Calu3 (cell line): ENCODE results near the gene NFE2L2. TPM values are rescaled to one million over a fixed set of nuclear protein-coding genes. Genes with fewer than 3 reads are reported as not detected.
"Not testable (repeated sequence)": the region's sequence is repeated elsewhere in the genome, so short reads cannot be mapped to it uniquely, and the experiment has no call there.

ENCODE experiments used
- Bru-seq: library from RNA; stranded (reverse); fragments of 400-500 nt; gene quantifications from one replicate; lab custom pipeline; 2021; lab: Mats Ljungman, UMichigan
- BruChase-seq, 2 experiments: library from RNA; stranded (reverse); fragments of 400-500 nt; gene quantifications; one replicate each; lab custom pipeline; 2021; lab: Mats Ljungman, UMichigan
- BruUV-seq: library from RNA; stranded (reverse); fragments of 400-500 nt; replicated peaks from 2 replicates; lab custom pipeline; 2021; lab: Mats Ljungman, UMichigan
- CTCF ChIA-PET: fragments of 300-600 bp; sonication (Branson Sonifier 250); formaldehyde crosslinking; loops from one replicate; lab custom pipeline; 2022; ENCODE audit warnings: antibody characterized with exemption; lab: Charles Lee
- DNase-seq: peaks from one replicate; pipeline ENCODE4 v3.0.0; 2022
- H3K27ac Mint-ChIP-seq: one replicate; pipeline ENCODE4 v1.8.0; 2022; ENCODE audit warnings: mixed read lengths; ENCODE audit not compliant: unreplicated experiment
- H3K27me3 Mint-ChIP-seq: one replicate; pipeline ENCODE4 v1.8.0; 2022; ENCODE audit warnings: mixed read lengths; ENCODE audit not compliant: unreplicated experiment
- H3K36me3 Mint-ChIP-seq: one replicate; pipeline ENCODE4 v1.8.0; 2022; ENCODE audit warnings: mild to moderate bottlenecking, moderate library complexity, mixed read lengths; ENCODE audit not compliant: insufficient read depth, unreplicated experiment
- H3K4me1 Mint-ChIP-seq: one replicate; pipeline ENCODE4 v1.8.0; 2022; ENCODE audit warnings: mild to moderate bottlenecking, low read depth, mixed read lengths; ENCODE audit not compliant: unreplicated experiment
- H3K4me3 Mint-ChIP-seq: one replicate; pipeline ENCODE4 v1.8.0; 2022; ENCODE audit warnings: mild to moderate bottlenecking, low read depth, moderate library complexity, mixed read lengths; ENCODE audit not compliant: unreplicated experiment
- H3K9me3 Mint-ChIP-seq: one replicate; pipeline ENCODE4 v1.8.0; 2022; ENCODE audit warnings: low read depth, mixed read lengths; ENCODE audit not compliant: unreplicated experiment
- intact Hi-C: fragments of 100-400 bp; cut with micrococcal nuclease; formaldehyde crosslinking; loops from one replicate; pipeline ENCODE4 v1.10.0; 2022; ENCODE audit not compliant: unreplicated experiment
- long read RNA-seq: library from polyadenylated mRNA; stranded (forward); transcript quantifications from one replicate; pipeline ENCODE4 v2.0.0, GENCODE V29; 2022
- total RNA-seq: library from RNA; stranded (reverse); gene quantifications from 2 replicates; pipeline ENCODE4 v1.2.3, GENCODE V29; 2022
- TF ChIP-seq, protein P1 (sequence below): fragments of 200-600 bp; IDR thresholded peaks from one replicate; pipeline ENCODE4 v1.8.0; 2022; ENCODE audit warnings: antibody characterized with exemption; ENCODE audit not compliant: unreplicated experiment

Gene NFE2L2
- total RNA-seq (118 and 128 TPM in 2 replicates), Bru-seq, nascent RNA (percentile 98 among the genes with signal in this experiment), BruChase-seq, experiment 1, labeled RNA remaining after a 6-hour chase (percentile 95 among the genes with signal in this experiment), BruChase-seq, experiment 2, labeled RNA remaining after a 2-hour chase (percentile 97 among the genes with signal in this experiment)
- long read RNA-seq, transcript NFE2L2-202 (5 exons, 2,651 nt): minor isoform, 54 of 218 reads
- long read RNA-seq, transcript NFE2L2-201 (5 exons, 2,853 nt): major isoform, 134 of 218 reads
- long read RNA-seq, partial matches to known transcripts: 4 of 218 reads
- long read RNA-seq, other reads (novel, unspliced or antisense): 25 of 218 reads

DNA sequence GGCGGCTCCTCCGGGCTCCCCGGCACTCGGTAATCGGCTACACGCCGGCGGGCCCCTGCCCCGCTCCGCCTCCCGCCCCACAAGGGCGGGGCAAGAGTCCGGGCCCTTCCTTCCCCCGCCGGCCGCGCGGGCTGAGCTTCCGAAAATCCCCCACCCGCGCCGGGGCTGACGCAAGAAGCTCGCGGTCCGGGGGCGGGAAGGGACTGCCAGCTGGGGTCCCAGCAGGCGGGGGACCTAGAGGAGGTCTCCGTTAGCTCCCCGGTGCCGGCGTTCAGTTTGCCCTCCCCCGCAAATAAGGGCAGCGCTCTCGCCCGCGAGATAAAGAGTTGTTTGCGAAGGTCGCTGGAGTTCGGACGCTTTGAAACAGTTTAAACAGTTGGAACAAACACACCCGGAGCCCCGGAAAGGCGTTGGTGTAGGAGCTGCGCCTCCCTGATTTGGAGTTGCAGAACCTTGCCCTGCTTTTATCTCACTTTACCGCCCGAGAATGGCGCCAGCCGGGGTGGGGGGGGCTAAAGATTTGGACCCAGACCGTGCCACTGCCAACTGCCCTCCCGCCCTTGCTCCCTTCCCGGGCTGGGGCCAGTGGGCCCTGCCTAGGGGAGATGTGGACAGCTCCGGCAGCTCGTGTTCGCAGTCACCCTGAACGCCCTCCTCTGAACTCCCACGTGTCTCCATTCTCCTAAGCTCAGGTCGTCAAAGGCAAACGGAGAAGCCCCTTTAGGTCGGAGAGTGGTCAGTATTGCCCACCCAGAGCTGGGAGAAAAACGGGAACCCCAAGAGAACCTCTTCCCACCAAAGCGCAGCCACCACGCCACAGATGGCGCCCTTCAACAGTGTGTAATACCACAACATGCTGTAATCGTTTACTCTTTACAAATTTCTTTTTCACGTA lies at the start of gene NFE2L2:
NFE2L2 (minus strand) TSS at position 35 of the 895 bp plus-strand sequence. CDS start 151 bp downstream, outside the sequence.
- intact Hi-C loops: loop anchor here (1.0 to 10.0 kb wide), 2 partner anchors 100 to 150 kb away; no protein-coding TSS in a partner anchor
- peak; percentile 93 for DNase-seq
- H3K9me3 Mint-ChIP-seq: no peaks in the 10 kb centered on the region
- peak within 1 kb of the TSS; percentile 98 for H3K27ac Mint-ChIP-seq
- TSS peak; percentile 89 for BruUV-seq
- peaks cover 73% of the 10 kb centered on the region for H3K36me3 Mint-ChIP-seq
- CTCF ChIA-PET: interaction anchor here (0.5 to 4.2 kb wide), 5 partner anchors 19 to 100 kb away, joined by 3 to 42 read pairs (median 4); no protein-coding TSS in a partner anchor
- TF ChIP-seq, protein P1, sequence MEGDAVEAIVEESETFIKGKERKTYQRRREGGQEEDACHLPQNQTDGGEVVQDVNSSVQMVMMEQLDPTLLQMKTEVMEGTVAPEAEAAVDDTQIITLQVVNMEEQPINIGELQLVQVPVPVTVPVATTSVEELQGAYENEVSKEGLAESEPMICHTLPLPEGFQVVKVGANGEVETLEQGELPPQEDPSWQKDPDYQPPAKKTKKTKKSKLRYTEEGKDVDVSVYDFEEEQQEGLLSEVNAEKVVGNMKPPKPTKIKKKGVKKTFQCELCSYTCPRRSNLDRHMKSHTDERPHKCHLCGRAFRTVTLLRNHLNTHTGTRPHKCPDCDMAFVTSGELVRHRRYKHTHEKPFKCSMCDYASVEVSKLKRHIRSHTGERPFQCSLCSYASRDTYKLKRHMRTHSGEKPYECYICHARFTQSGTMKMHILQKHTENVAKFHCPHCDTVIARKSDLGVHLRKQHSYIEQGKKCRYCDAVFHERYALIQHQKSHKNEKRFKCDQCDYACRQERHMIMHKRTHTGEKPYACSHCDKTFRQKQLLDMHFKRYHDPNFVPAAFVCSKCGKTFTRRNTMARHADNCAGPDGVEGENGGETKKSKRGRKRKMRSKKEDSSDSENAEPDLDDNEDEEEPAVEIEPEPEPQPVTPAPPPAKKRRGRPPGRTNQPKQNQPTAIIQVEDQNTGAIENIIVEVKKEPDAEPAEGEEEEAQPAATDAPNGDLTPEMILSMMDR: no peak
- no peaks in the 10 kb centered on the region for H3K27me3 Mint-ChIP-seq
- peak within 1 kb of the TSS; percentile 82 for H3K4me3 Mint-ChIP-seq
- H3K4me1 Mint-ChIP-seq: peaks cover 29% of the 10 kb centered on the region

DNA sequence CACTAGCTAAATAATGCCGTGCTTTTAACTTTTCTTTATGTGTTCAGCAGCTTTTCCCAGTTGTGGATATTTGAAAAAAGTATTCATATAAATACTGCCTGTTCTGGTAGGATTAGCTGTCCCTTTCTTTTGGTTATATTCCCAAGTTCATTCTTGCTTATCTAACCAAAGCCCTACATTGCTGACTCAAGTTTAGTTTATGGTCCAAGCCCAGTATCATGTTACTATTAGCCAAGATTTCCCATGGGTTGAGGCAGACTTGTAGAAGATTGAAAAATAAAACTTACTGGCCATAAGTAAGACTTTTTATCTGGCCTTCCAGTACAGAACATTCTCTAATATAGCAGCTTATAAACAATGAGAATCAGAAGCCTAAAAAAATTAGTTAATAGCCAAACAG lies 49.7 kb upstream of the NFE2L2 start:
- Mint-ChIP-seq H3K4me3 (no peak overlapping the region), H3K27me3 (no peaks in the 10 kb centered on the region), H3K4me1 (no peaks in the 10 kb centered on the region), H3K9me3 (no peaks in the 10 kb centered on the region), H3K36me3 (no peaks in the 10 kb centered on the region), H3K27ac (no peak overlapping the region)
- DNase-seq: no peak
- CTCF ChIA-PET: interaction anchor here (0.6 kb wide), 1 partner anchor 15 kb away, joined by 3 read pairs; no protein-coding TSS in a partner anchor
- TF ChIP-seq, protein P1: no peak
- intact Hi-C loops: no loop called here
- no TSS peak for BruUV-seq

DNA sequence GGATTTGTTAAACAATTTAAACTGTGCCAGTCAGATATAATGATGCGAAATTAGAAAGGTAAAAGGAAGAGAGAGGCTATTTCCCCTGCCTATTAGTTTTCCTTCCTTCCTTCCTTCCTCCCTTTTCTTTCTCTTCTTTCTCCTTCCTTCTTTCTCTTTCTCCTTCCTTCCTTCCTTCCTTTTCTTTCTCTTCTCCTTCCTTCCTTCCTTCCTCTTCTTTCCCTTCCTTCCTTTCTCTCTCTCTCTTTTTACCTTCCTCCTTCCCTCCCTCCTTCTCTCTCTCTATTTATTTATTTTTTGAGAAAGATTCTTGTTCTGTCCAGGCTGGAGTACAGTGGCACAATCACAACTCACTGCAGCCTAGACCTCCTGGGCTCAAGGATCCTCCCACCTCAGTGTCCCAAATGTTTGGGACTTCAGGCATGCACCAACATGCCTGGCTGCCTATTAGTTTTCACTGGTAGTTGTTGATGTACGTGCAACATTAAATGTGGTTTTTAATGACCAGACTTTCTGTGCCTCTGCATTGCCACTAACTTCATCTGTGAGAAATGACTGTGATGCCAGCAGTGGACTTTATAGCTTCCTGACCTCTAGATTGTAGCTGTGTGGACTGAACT lies 48.7 kb upstream of the NFE2L2 start:
- DNase-seq: no peak
- no peaks in the 10 kb centered on the region for H3K36me3 Mint-ChIP-seq
- TF ChIP-seq, protein P1: no peak

DNA sequence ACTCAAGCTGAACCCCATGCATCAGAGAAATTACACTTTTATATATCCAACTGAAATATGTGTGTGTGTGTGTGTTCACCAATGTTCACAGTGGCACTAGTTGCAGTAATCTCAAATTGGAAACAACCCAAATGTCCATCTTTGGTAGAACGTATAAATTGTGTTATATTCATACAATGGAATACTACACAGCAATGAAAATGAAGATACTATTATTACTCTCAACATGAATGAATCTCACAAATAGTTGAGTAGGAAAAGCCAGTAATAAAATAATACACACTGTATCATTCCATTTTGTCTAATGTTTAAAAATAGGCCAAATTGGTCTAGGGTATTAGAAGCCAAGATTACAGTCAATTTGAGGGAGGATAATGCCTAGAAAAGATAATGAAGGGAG lies 48.0 kb upstream of the NFE2L2 start:
- Mint-ChIP-seq H3K4me3 (no peak overlapping the region), H3K27me3 (no peaks in the 10 kb centered on the region), H3K27ac (no peak overlapping the region), H3K4me1 (no peaks in the 10 kb centered on the region), H3K9me3 (no peaks in the 10 kb centered on the region), H3K36me3 (no peaks in the 10 kb centered on the region)
- intact Hi-C loops: no loop called here
- CTCF ChIA-PET: no interaction called here
- no TSS peak for BruUV-seq
- TF ChIP-seq, protein P1: no peak
- no peak for DNase-seq

More for the DNA sequence above, 48.7 kb upstream of the NFE2L2 start:
- H3K9me3 Mint-ChIP-seq: no peaks in the 10 kb centered on the region
- BruUV-seq: no TSS peak
- H3K27ac Mint-ChIP-seq: no peak overlapping the region
- CTCF ChIA-PET: interaction anchor here (0.6 kb wide), 1 partner anchor 16 kb away, joined by 3 read pairs; no protein-coding TSS in a partner anchor
- H3K27me3 Mint-ChIP-seq: no peaks in the 10 kb centered on the region
- H3K4me3 Mint-ChIP-seq: no peak overlapping the region
- intact Hi-C loops: no loop called here
- no peaks in the 10 kb centered on the region for H3K4me1 Mint-ChIP-seq

DNA sequence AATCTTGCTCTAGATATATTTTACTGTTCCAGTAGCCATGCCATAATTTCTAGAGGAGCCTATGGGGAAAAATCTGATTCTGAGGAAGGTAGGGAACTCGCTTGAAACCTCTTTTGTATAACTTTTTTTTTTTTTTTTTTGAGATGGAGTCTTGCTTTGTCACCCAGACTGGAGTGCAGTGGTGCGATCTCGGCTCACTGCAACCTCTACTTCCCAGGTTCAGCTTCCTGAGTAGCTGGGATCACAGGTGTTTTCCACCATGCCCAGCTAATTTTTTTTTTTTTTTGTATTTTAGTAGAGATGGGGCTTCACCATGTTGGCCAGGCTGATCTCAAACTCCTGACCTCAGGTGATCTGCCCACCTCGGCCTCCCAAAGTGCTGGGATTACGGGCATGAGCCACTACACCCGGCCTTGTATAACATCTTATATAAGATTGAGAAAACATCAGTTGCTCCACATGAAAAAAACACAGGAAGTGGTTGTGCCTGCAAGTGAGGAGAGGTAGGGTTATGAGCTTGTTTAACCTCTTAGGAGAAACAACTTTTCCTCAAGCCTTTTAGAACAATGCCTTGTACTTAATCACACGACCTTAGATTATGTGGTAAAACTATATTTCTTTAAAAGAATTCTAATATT lies 45.3 kb upstream of the NFE2L2 start:
- H3K4me3 Mint-ChIP-seq, H3K27me3 Mint-ChIP-seq, DNase-seq, CTCF ChIA-PET, H3K4me1 Mint-ChIP-seq, H3K9me3 Mint-ChIP-seq, intact Hi-C loops, BruUV-seq, H3K36me3 Mint-ChIP-seq, H3K27ac Mint-ChIP-seq: not testable (repeated sequence)
